Stimulated activated CD8-positive, alpha-beta memory T cell treated with anti-CD3 and anti-CD28 coated beads, Interleukin-2, amount 100 ng/mL, for 1 hour (primary cell): ENCODE data around the gene KRT86.
"Not testable (repeated sequence)": the region's sequence is repeated elsewhere in the genome, so short reads cannot be mapped to it uniquely, and the experiment has no call there.

Experiments used
- DNase-seq, 2 donors: peaks; one replicate each; pipeline ENCODE4 v3.0.0-alpha.2; 2020; ENCODE audit warnings: low read depth in 2 of 2

The KRT86 gene

DNA sequence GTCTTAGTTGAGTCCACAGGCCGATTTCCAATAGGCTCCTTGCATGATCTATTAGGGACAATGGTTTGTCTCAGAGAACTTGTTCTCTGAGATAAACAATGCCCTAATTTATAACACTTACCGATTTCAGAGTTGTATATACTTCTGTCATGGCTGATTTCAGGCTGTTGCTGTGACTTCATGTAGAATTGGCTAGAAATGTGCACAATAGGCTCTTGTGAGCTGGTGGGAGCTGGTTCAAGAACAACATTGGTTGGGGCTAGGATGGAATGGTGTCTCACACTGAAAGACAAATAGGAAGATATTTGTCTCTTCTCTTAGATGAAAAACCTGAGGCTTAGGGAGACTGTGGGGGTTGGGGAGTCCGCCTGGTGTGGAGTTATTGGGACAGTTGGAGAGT is 6.7 kb upstream of the KRT86 start:
- no peak for DNase-seq

DNA sequence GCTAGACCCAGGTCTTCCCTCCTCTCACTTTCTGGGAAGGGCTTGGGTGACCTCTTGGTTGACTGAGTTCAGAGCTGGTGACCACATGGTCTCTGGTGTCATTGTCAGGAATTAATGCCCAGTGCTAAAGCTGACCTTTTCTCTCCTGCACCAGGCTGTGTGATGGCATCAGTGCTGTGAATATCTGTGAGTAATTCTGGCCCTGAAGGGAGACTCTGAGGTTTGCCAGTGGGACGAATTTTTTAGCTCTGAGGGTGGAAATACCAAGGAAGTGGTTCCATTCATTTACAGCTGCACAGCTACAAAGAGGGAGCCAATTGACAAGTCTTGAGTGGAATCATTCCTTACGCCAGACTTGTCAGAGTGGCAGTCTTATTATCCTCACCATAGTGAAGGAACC is 6.2 kb upstream of the KRT86 start:
- no peak for DNase-seq

DNA sequence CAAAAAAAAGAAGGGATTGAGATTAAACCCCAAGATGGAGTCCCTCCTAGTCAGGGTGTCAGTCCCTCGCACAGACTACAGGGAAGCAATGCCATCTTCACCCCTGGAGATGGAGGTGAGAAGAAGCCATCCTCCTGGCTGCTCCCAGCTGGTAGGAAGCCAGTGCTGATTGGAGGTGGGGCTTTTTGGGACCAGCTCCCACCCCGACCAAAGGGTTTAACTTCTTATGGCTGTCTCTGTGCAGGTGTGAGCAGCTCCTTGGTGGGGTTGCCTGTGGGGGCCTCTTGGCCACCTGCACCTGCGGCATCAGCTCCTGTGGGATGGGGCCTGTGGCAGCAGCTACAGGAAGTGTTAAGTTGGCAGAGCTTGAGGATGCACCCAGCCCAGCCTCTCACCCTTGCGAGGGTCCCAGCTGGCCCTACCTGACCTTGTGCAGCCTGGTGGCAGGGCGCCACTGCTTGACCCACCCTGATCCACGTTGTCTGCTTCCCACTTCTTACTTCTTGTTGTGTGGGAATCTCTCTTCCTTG is 3.8 kb upstream of the KRT86 start:
- DNase-seq, result no peak

DNA sequence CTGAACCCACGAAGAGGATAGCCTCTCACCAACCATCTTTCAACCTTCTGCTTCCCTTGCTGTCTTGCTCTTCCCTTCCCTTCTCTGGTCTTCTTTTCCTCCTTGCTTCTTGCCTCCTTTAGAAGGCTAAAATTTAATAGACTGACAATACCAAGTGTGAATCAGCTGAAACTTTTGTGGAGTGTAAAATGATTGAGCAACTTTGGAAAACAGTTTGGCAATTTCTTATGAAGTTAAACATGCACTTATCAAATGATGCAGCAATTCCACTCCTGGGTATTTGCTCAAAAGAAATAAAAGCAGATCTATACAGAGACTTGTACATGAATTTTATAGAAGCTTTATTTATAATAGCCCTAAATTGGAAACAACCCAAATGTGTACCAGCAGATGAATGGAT is 3.3 kb upstream of the KRT86 start:
- no peak for DNase-seq

DNA sequence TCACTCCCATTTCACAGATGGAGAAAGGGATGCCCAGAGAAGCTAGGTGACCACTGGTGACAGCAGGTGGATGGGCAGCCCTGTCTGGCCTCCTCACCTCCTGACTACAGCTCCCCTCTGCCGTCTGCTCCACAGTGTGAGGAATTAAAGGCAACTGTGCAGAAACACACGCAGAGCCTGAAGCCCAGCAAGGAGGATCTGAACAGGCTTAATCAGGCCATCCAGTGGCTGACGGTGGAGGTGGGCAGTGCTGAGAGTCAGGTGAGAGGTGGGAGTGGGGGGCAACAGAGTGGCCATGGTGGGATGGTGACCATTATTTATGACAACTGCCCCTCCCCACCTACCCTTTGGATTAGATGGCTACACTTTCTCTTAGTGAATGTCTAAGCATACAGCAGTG is 1.2 kb downstream of the KRT86 start:
- DNase-seq, result no peak

DNA sequence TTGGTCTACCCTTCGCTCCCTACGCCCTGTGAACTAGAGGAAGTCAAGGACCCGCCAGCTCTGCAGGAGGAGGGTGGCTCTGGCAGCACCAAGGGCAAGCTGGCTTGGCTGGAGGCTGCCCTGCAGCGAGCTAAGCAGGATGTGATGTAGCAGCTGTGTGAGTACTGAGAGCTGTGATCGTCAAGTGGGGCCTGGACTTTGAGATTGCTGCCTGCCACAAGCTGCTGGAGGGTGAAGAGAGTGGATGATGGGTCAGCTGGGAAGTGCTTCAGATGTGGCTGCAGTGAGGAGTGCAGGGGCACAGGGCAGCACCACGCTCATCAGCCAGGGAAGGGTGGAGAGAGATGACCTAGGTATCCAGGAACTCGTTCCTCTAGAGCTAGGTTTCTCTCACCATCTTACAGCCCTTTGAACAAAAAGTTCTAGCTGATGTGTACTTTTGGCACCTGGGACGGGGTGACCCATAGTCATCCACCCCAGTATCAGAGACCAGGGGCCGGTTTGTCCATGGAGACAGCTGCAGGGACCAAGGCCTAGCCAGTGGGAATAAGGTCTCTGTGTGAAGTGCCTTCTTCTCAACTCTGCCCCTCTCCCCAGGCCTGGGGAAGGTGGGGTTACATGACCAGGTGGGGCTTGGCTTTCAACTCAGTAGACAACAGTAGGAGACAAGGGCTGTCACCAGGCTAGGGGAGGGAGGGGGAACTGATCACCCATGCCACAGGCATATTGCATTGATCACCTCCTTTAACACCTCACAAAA is 3.2 kb downstream of the KRT86 start:
- DNase-seq, result no peak

DNA sequence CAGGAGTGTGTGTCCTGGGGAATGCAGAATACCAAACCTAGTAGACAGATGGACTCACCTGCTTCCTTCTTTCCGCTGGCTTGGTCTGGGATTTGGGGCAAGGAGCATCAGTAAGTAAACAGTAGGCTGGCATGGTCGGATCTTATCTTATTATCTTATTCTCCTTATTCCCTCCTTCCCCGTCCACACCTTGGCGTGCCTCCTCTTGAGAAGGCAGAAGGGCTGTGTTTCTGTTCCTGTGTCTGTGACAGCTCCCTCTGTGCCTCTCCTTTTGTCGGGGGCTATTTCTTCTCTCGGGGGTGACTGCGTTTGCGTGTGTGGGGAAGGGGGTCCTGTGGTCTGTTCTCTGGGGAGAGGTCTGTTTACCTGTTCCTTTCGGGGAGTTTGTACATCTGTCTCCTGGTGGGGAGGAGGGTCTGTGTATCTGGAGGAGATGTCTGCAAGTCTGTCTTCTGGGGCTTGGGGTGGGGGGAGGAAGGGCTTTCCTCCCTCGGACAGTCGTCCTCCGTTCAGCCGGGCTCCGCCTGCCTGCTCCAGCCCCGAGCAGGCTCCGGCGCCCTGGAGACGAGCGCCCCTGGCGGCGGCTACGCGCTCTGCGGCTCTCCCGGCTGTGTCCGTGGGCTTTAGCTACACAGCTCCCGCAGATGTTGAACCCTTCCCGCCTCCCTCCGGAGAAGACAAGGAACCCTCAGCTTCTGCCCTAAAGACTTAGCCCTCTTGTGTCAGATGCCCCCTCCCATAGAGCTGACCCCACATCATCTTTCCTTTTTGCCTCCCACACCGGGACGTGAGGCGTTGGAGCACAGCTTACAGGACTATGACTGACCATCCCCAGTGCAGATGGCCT is 4.4 kb downstream of the KRT86 start:
- peak; percentile 33 to 52 for DNase-seq

DNA sequence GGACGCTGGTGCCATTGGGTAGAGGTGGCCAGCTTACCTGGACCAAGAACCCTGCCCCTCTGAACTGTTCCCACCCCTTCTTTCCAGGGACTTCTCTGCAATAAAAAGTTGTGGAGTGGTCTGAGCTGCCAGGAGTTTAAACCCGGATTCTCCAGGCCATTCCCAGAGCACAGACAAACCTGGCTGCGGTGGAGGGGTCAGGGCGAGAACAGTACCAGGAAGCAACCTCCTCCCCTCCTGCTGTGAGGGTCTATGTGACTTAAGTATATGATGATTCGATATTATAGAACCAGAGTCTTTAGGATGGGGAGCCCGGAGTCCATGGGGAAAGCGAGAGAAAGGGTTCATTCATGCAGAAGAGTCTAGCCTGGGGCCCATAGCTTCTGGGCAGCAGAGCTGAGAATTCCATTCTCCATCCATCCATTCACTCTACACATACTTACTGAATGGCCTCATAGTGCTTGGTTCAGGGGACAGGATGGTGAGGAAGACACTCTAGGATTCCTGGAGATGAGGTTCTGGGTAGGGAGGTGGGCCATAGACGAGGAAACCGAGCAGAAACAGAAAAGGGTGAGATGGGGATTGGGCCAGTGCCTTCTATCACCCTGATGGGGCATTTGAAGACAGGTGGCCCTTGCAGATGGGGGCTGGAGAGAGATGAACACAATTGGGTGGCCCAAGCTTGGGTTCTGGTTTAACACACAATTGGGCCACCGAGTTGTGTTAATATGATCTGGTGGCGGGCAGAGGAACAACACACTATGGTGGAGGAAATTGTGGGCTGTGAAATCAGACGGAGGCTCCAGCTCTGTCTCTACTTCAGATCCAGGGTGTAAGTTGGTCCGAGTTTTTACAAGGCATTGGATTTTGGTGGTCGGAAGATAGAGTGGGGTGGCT is 5.2 kb downstream of the KRT86 start:
- DNase-seq, result no peak

DNA sequence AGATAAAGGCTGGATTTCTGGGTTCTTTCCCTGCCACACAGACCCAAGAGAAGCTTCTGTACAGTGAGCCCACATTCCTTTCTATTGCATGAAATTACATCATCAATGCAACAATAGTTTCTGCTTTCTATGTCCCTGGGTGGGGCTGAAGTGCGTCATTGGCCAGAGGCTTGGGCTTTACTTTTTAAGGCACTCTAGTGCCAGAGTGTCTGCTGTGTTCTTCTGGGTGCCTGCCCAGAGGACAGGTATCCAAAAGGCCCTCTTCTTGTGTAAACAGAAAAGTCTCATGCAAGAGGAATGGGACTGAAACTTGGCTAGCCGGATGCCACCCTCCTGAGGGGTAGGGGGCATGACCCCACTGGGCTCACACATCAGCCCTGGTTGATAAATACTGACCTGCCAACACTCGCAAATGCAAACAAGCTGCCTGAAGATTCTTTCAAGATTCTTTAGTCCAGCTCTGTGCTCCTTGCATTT is 5.9 kb downstream of the KRT86 start:
- DNase-seq, result no peak

DNA sequence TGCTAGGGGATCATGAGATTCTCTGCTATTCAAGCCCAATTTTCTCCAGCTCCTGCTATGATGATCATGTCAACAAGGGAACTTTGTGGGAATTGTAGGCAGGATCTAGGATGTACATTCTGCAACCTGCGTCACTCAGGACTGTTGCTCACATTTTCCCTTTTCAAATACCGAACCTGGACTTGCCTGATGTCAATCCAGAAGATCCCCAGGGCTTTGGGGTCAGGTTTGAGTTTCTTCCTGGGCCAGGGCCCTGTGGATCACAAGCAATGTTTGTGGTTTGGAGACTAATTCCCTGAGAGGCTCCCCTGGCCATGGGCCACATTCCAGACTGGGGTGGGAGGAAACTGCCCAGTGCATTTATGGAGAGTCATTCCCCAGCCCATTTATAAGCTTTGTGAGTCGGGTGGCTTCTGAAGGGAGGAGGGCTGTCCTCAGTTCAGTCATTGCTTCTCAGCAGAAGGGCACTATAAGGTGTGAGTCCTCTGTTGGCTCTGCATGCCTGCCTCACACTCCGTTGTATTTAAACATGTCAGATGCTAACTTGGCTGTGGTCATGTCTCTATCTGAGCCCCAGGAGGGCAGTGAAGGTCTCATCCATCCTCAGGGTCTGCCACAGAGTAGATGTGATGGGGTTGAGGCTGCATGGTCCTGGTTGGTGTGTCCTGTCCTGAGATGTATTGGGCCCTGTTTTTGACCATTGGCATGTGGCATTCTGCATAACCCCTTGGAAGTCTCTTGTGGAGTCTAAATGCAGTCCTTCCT is 6.5 kb downstream of the KRT86 start:
- no peak for DNase-seq

DNA sequence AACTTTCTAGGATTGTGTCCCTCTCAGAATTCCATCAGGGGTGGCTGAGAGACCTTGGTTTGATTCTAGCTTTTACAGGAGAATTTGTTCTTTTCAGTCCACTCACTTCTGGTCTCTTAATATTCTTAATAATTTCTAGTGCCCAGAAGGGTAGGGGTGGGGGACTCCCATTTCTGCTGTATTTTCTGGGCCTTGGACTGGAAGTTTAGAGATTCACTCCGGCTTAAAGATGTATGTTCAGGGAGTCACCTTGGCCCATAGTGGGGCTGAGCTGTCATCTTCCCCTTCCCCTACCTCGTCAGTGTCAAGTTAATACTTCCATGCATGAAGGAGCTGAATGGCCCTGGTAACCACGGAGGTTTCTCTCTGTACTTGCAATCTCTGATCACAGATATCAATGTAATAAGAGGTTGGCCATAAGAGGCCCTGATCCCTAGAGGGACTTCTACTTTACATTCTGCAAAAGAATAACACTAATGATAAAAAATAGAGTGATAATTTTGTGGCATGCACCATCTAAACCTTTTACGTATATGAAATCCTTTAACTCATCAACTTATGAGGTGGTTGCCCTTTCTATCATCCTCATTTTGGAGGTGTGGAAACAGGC is 10.2 kb downstream of the KRT86 start:
- no peak for DNase-seq

DNA sequence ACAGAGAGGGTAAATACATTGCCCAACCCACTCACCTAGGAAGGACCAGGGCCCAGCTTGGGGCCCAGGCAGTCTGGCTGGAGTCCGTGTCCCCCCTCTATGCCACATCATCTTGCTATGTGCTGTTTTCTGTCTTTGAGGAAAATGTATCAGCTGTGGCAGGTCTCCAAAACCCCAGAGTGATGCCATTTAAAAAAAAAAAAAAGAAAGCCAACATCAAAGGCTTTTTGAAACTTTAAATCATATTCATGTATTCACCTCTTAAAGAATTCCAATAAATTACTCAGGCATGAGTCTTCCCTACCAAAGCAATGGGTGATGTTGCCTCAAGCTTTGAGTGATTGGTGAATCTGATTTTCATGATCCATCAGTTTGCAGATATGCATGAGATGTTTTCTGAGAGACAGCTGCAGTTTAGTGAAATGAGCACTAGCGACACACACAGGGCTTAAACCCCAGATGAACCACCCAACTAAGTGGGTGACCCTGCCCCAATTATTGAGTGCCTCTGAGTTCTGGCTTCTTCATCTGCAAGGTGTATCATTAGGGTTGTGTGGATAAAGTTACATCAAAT is 10.8 kb downstream of the KRT86 start:
- DNase-seq, result no peak

DNA sequence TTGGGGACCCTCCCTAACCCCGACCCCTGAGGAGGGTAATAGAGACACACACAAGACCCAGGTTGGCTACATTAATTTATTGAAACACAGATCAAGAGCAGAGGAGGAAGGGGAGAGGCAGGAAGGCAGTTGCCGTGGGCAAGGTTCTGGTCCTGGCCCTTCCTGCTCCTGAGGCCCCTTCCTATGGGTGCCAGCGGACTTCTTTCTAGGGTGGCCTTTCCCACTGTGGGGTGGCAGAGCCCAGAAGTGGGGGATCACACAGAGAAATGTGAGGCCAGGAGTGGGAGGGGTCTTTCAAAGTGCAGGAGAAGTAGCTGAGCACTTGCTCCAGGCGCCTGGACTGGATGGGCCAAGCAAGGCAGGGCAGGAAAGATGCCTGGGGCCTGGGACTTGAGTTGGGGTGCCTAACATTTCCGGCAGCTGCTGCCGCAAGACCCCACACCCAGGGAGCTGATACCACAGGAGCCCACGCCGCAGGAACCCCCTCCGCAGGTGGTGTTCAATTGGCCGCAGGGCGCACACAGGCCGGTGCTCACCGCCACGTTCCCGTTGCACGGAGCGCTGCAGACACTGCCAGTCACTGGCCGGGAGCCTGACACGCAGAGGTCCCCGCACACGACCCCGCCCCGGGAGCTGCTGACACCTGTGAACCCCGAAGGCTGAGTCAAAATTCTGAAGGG is 11.5 kb downstream of the KRT86 start:
- DNase-seq, result no peak

DNA sequence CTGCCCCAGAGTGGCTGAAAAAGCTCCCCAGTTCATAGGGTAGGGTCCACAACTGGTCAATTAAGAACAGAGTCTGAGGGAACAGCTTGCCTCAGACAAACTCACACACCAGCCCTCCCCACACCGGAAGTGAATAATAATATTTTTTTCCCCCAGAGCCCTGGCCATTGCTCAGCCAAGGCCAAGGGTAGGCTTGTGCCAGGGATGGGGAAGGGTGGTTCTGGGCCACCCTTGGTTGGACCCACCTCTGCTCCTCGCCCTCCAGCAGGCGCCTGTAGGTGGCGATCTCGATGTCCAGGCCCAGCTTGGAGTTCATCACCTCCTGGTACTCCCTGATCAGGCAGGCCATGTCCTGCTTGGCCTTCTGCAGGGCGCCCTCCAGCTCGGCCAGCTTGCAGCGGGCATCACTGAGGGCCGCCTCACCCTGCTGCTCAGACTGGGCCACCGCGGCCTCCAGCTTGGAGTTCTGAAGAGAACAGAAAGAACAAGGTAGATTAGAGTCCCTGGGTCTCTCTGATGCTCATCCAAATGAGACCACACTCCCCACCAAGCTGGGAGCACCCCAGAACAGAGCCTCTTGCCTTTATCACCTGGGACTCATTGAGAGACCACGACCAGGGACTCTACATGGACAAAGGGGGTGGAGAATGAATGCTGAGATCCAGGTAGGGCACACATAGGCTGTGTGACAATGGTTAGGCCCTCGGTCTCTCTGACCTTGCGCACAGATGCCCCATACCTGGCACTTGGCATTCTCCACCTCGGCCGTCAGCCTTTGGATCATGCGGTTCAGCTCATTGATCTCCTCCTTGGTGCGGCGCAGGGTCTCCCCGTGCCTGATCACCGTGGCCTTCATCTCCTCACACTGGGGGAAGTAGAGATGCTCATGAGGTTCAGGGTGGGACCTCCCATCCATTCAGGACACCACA is 12.7 kb downstream of the KRT86 start:
- DNase-seq, result not testable (repeated sequence)

DNA sequence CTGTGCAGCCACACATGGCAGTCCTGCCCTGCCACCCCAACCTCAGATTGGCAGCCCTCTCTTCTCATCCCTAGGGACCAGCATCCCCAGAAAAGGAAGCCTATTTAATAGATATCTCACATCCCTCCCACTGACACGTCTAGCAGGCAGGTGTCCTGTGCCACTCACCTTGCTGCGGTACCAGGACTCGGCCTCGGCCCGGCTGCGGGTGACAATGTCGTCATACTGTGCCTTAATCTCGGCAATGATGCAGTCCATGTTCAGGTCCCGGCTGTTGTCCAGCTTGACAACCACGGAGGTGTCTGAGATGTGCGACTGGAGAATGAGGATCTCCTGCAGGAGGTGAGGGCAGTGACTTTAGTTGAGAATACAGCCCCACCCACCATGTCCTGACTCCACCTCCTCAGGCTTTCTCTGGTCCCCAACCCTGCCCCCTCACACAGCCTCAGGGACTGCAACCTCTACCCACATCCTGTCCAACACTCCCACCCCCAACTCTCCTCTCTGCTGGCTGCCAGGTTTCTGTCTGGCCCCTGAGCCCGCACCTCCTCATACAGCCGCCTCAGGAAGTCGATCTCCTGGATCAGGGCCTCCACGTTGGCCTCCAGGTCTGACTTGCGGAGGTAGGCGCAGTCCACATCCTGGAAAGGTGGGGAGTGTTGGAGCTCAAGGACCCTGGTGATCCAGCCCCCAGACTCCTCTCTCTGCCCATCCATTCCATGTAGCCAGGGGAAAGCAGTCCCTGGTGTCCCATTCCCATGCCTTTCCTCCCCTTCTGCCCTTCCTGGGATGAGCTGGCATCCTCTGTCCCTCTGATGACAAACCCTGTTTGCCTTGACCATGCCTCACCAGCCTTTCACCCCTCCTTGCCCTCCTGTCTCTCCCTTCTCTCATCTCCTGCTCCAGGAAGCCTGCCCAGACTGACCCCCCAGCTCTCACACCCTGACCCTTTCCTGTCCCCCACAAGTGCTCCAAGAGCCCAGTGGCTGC is 13.7 kb downstream of the KRT86 start:
- not testable (repeated sequence) for DNase-seq

DNA sequence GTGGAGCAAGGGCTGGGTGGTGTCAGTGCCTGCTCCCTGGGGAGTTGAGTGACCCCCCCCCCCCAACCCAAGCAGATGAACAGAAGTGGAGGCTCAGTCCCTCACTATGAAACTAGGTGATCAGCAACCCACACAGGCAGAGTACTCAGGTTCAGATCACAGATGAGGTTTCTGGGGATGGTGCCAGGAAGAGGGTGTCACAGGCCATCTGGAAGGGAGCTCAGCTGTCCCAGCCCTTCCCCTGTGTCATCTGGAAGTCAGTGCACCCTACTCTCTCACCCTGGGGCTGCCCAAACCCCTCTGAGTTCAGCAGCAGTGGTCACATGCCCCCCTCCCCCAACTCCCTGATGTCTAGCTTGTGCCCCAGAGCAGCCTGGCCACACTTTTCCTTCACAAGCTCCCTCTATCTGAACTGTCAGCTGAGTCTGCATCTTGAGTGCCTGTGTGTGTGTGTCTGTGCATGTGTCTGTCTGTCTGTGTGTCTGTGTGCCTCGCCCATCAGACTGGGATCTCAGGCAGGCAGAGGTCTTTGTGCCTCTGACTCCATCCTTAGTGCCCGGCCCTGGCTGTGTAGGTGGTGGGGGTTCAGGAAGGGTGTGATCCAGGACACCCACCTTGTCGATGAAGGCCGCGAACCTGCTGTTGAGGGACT is 16.2 kb downstream of the KRT86 start:
- DNase-seq, result not testable (repeated sequence)
